Ramos (cell line): ENCODE measurements around the gene CDK5RAP1.

Experiments
- in situ Hi-C: fragments of 300-500 bp; cut with MboI; formaldehyde crosslinking; loops from one replicate; pipeline ENCODE4 v1.14.3; 2022; ENCODE audit warnings: low sequenced_read_pairs; ENCODE audit not compliant: unreplicated experiment

The CDK5RAP1 gene

DNA sequence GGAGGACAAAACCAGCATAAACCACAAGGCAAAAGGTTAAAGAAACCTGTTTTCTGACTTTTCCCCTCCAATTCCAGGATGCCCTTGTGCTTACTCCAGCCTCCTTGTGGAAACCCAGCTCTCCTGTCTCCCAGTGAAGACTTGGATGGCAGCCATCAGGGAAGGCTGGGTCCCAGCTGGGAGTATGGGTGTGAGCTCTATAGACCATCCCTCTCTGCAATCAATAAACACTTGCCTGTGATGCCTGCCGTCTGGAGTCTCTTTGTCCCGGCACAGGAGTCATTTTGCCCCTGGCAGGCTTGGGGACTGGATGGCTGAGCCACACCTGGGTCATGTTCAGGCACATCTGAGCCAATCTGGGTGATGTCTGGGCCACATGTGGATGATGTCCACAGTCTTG lies 91.7 kb downstream of the CDK5RAP1 start:
- in situ Hi-C loops: no loop called here
